DMS153 treated with DMSO at 0.1 percent for 48 hours (cell line): ENCODE results near the gene TM9SF1.
"Not testable (repeated sequence)": the region's sequence is repeated elsewhere in the genome, so short reads cannot be mapped to it uniquely, and the experiment has no call there.

ENCODE experiments used
- DNase-seq: peaks from one replicate; lab custom pipeline; 2025; ENCODE audit not compliant: unreplicated experiment; lab: John Stamatoyannopoulos, UW

Gene TM9SF1

DNA sequence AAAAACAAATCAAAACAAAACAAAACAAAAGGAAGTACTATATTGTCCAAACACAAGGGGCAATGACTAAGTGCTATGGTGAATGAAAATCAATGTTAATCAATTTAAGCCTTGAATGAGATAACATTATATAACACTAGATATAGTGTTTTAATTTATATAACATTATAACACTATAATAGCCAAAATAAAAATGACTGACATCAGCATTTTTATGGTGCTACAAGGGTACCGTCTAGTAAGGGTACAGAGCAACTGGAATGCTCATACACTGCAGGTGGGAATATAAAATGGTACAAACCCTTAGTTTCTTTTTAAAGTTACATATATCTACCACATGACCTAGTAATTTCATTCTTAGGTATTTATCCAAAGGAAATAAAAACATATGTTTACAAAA, 31.2 kb upstream of the TM9SF1 start:
- DNase-seq = no peak

DNA sequence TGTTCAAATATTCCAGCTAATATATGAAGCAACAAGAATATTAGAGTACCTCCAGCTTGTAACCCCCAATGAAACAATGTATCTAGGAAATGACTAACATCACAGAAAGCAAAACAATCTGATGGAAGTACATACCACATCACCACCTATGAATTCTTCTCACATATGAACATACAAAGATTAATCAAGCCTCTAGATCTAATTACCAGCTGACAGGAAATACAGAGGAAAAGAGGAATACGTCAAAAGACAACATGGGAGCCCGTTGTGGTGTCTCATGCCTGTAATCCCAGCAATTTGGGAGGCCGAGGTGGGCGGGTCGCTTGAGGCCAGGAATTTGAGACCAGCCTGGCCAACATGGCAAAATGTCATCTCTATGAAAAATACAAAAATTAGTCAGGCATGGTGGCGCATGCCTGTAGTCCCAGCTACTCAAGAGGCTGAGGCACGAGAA, 29.4 kb upstream of the TM9SF1 start:
- DNase-seq = no peak

DNA sequence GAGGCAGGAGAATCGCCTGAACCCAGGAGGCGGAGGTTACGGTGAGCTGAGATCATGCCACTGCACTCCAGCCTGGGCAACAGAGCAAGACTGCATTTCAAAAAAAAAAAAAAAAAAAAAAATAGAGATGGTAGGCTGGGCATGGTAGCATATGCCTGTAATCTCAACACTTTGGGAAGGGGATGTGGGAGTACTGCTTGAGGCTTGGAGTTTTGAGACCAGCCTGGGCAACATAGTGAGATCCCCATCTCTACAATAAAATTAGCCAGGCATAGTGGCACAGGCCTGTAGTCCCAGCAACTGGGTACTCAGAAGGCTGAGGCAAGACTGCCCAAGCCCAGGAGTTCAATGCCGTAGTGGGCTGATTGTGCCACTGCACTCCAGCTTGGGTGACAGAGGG, 27.7 kb upstream of the TM9SF1 start:
- DNase-seq = not testable (repeated sequence)

GRCh38 chr14:24219521-24219920, 24.3 kb upstream of the TM9SF1 start:
- no peak for DNase-seq

GRCh38 chr14:24219080-24219479, 23.8 kb upstream of the TM9SF1 start:
- no peak for DNase-seq

- DNase-seq = not testable (repeated sequence)
These were observed 21.6 kb upstream of the TM9SF1 start for GRCh38 chr14:24216876-24217275.

DNA sequence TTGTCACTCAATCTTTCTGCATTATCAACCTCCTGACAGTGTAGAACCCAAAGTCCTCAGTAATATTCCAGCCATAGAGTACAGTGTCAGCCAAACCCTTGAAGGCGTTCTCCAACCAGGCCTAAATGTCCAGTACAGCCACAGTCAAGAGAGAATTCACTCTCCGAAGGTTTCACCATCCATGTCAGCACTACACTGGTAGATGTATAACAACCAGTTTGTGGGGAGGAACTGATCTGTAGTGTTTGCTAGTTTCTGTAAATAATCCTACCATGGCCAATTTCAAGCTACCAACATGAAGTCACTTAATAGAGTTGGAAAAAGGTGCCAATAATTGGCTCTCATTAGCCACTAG, 21.1 kb upstream of the TM9SF1 start:
- no peak for DNase-seq

GRCh38 chr14:24215495-24216344, 20.5 kb upstream of the TM9SF1 start, which contains the start of gene MDP1:
Gene MDP1, minus strand, starts transcription at chr14:24216066. Its CDS starts 111 bp downstream, at chr14:24215955.
- DNase-seq = peak; percentile 68

DNA sequence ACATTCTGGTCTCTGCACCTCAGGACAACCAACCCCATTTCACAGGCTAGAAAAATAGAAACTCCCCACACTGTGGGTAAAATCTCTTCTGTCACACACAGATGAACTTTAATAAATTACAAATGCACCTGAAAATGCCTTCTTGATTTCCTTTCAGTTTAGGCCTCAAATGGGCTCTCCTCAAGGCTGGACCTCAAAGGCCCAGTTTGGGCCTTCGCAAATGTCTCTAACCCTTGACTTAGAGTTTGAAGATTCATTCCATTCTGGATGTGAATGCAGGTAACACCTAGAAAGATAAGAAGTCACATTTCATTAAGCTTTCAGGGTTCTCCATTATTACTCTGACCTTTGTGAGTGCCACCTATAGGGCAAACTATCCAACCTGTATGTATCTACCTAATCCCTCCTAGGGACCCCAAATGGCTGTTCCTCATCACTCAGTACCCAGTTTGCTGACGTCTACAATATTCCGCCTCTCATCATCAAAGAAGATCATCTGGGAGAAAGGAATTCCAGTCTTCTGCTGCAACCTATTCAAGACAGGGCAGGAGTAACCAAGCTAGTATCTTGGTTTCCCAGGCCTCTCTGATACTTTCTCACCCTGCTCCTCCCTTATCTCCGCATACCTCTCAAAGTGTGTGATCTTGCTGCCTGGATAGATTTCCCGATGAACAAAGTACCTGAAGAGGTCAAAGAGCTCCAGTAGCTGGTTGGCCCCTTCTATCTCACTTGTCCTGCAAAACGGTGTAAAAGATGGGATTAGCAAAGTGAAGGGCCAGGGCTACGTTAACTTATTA, 18.8 kb upstream of the TM9SF1 start:
- no peak for DNase-seq

GRCh38 chr14:24212924-24213865, 18.0 kb upstream of the TM9SF1 start, which contains the start of gene CHMP4A:
Gene CHMP4A, minus strand, starts transcription at chr14:24213488. Its CDS starts 49 bp downstream, at chr14:24213439.
- DNase-seq = peak; percentile 67

DNA sequence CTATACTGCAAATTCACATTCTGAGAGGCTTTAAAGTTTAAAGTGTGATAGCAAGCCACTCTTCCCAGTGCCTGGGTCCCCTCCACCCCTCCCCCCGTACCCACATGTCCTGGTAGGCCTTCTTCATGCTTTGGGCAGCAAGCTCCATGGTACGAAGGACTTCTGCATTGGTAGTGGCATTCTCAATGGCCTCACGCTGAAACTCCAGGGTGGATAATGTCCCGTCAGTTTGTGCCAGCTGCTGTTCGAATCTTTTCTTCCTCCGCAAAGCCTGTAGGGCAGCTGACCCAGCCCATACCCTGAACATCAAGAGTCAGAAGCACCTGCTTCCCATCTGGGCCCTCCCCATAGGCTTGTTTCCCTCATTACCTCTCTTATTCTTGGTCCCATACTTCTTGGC, 16.1 kb upstream of the TM9SF1 start:
- DNase-seq = no peak

DNA sequence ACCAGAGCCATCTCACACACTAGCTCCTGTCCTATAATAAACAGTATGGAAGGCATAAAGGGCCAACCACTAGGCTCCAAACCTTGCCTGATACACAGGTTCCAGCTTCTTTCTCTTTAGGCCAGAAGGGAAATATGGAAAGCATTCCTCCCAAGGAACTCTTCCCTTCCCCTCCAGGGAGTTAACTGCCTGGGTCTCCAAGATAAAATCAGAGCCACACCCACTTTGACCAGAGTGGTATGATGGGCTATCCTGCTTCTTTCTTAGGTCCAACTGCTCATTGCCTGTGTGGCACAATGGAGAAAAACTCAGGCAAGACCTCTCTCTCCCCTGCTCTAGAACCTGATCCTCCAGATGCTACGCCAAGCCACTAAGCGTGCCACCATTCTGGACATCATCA, 12.4 kb upstream of the TM9SF1 start:
- no peak for DNase-seq

DNA sequence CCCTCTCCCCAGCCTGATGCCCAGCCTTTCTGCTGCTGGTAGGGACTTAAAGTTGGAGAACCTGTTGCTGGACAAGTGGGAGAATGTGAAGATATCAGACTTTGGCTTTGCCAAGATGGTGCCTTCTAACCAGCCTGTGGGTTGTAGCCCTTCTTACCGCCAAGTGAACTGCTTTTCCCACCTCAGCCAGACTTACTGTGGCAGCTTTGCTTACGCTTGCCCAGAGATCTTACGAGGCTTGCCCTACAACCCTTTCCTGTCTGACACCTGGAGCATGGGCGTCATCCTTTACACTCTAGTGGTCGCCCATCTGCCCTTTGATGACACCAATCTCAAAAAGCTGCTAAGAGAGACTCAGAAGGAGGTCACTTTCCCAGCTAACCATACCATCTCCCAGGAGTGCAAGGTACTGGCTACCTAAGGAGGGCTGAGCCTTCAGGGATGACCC, 11.9 kb upstream of the TM9SF1 start:
- DNase-seq = no peak

- DNase-seq = no peak
These were observed 11.2 kb upstream of the TM9SF1 start for GRCh38 chr14:24206260-24207103.

DNA sequence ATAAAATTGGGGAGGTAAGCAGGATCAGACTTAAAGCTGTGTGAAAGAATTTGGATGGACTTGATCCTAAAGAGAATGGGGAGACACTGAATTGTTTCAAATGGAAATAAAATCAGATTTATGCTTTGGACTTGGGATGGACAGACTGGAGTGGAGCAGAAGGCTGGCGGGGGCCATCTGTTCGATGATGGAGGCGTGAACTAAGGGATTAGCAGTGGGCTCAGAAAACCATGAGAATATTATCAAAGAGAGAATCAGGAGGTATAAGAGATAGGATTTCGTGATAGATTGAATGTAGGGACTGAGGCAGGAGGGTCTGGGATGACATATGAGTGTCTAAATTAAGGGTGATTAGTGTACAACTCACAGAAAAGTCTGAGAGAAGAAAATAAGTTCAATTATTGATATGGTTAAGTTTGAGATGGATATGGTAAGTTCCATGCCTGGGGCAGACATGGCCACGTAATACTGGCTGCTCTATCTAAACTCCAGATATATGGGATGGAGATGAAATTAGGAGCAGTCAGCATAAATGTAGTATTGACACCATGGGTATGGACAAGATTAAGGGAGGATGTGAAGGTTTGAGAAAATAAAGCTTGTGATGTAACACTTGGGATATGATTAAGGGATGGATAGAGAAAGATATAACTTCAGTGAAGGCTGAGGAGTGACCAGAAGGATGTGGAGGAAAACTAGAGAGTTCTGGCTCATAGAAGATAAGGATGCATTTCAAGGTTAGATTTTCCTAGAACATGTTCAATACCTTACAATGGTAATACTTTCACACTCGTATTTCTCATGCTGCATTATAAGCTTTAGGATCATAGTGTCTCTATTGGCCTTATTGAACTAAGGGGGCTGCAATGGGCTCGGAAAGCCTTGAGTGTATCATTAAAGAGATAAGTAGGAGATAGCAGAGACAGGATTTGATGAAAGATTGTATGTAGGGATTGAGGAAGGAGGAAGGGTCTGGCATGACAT, 9.2 kb upstream of the TM9SF1 start:
- DNase-seq = no peak

- not testable (repeated sequence) for DNase-seq
These were observed 8.1 kb upstream of the TM9SF1 start for GRCh38 chr14:24203249-24203886.

- not testable (repeated sequence) for DNase-seq
These were observed 7.3 kb upstream of the TM9SF1 start for GRCh38 chr14:24202538-24202937.
